ENCODE data around the gene FNDC3A. TPM values are rescaled to one million over a fixed set of nuclear protein-coding genes. Genes with fewer than 3 reads are reported as not detected.

Gene FNDC3A
- polyA plus RNA-seq, 1 of the 3 experiments (the other 2 are of a cell fraction) = 27.7 TPM

DNA sequence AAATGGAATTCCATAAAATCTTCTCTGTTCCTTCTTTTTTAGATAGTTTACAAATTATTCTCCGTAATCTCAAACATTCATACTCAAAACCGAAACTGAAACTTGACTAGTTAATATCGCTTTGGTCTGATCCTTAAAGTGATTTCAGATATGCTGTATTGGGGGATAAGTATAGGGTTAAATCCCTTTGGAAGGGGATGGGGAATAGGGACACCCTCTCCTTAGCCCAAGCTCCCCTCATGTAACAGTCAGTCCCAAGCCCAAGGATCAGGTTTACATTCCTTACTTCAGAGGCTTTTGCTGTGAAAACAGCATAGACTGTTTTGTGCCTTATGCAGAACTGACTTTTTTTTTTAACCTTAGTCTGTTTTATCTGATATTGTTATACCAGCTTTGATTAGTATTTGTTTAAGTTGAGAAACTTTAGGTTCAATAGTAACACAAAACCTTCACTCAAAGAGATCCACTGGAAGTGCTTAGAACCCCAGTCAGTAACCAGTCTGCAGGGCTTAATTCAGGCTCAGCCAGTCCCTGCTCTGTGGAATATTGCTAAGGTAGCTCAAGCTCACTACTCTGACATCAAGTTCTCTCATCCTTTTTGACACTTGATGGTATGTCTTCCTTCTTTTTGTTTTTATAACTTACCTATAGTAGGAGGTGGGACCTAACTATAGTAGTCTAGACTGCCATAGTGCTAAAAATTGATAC lies 282.5 kb downstream of the FNDC3A start (continued):
- TF ChIP-seq, protein P1, sequence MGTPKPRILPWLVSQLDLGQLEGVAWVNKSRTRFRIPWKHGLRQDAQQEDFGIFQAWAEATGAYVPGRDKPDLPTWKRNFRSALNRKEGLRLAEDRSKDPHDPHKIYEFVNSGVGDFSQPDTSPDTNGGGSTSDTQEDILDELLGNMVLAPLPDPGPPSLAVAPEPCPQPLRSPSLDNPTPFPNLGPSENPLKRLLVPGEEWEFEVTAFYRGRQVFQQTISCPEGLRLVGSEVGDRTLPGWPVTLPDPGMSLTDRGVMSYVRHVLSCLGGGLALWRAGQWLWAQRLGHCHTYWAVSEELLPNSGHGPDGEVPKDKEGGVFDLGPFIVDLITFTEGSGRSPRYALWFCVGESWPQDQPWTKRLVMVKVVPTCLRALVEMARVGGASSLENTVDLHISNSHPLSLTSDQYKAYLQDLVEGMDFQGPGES (IDR thresholded peaks at IDR 0.05; ENCODE audit: low read depth, low read length) = no peak
- TF ChIP-seq NFIC (IDR thresholded peaks at IDR 0.05; ENCODE audit: borderline replicate concordance) (no peak), YY1 (IDR thresholded peaks at IDR 0.05; ENCODE audit: low read depth) (no peak), SIN3A (IDR thresholded peaks at IDR 0.05; ENCODE audit: borderline replicate concordance, low read depth, low read length) (no peak), TAF1 (IDR thresholded peaks at IDR 0.05; ENCODE audit: borderline replicate concordance, low read depth, low read length) (no peak), ELF1 (IDR thresholded peaks at IDR 0.05) (no peak)

Small RNA genes lying within 50 kb of the gene (small RNA-seq; reads per million reads assigned to genes)
- gene COX7CP1 (0 reads per million in 7 experiments), gene RNU6-60P (0 reads per million in 7 experiments), gene RNY3P2 (0 to 0.13 (median 0) reads per million in 7 experiments)

Other genes with a start within 250 kb of the FNDC3A start
- not detected in 2 replicates for gene MLNR, start 244.4 kb downstream of the FNDC3A start, polyA plus RNA-seq (2012; rRNA removed)

Measured in SK-N-SH (cell line).